Iris pigment epithelial cell (primary cell): ENCODE results near the gene KIF9.
"Not testable (repeated sequence)": the region's sequence is repeated elsewhere in the genome, so short reads cannot be mapped to it uniquely, and the experiment has no call there.

ENCODE experiments used
- DNase-seq: peaks from one replicate; pipeline ENCODE4 v3.0.0-alpha.2; 2011; ENCODE audit warnings: low read depth

The KIF9 gene

GRCh38 chr3:47186285-47186684 lies 96.3 kb downstream of the KIF9 start:
- DNase-seq, result no peak

- DNase-seq, result not testable (repeated sequence)
Observed at GRCh38 chr3:47181685-47182084, 100.9 kb downstream of the KIF9 start.

GRCh38 chr3:47180011-47180410 lies 102.6 kb downstream of the KIF9 start:
- not testable (repeated sequence) for DNase-seq
